HEK293T (cell line): ENCODE data around the gene FAM72D.
"Not testable (repeated sequence)": the region's sequence is repeated elsewhere in the genome, so short reads cannot be mapped to it uniquely, and the experiment has no call there.

Experiments used
- CTCF ChIA-PET: fragments of 350-600 bp; formaldehyde crosslinking; extraction: SDS; loops from one replicate; lab custom pipeline; 2021; ENCODE audit warnings: antibody characterized with exemption, inconsistent platforms; lab: Yijun Ruan, JAX
- POLR2A ChIA-PET: fragments of 350-600 bp; formaldehyde crosslinking; extraction: SDS; loops from one replicate; lab custom pipeline; 2020; ENCODE audit warnings: antibody characterized with exemption, inconsistent platforms; lab: Yijun Ruan, JAX
- DNase-seq: peaks from one replicate; pipeline ENCODE4 v3.0.0; 2012; ENCODE audit warnings: mixed read lengths; ENCODE audit errors: extremely low spot score

FAM72D gene

GRCh38 chr1:145079737-145080136 lies 16.0 kb upstream of the FAM72D start:
- CTCF ChIA-PET, DNase-seq, POLR2A ChIA-PET: not testable (repeated sequence)

GRCh38 chr1:145080193-145080592 lies 15.6 kb upstream of the FAM72D start:
- CTCF ChIA-PET, POLR2A ChIA-PET, DNase-seq: not testable (repeated sequence)

GRCh38 chr1:145082483-145083255 lies 13.1 kb upstream of the FAM72D start:
- DNase-seq, POLR2A ChIA-PET, CTCF ChIA-PET: not testable (repeated sequence)

DNA sequence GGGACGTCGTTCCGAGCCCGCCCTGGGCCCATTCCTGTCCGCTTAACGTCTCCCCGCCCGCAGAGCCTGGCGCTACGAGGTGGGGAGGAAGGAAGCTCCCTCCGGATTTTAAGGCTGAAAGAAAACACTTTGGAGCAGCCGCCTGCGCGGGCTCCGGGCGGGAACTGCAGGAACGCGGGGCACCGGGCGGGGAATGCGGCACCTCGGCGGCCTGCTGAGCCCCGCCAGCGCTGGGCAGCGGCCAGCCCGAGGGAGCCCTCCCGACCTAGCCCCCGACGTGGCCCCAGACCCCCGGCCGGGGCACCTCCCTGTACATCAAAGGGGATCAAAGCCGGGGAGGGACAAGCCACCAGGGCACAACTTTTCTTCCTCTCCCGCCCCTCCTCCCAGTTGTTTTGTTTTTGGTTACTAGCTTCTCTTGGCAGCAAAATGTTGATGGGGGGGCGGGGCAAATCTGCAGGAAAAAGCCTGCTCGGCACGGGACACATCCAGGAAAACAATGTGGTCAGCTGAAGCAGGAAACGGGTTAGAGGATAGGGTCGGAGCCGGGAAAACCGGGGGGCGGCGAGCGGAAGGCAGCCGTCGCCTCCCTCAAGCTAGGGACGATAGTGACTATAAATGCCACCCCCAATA lies 2.1 kb upstream of the FAM72D start:
- CTCF ChIA-PET, DNase-seq, POLR2A ChIA-PET: not testable (repeated sequence)

DNA sequence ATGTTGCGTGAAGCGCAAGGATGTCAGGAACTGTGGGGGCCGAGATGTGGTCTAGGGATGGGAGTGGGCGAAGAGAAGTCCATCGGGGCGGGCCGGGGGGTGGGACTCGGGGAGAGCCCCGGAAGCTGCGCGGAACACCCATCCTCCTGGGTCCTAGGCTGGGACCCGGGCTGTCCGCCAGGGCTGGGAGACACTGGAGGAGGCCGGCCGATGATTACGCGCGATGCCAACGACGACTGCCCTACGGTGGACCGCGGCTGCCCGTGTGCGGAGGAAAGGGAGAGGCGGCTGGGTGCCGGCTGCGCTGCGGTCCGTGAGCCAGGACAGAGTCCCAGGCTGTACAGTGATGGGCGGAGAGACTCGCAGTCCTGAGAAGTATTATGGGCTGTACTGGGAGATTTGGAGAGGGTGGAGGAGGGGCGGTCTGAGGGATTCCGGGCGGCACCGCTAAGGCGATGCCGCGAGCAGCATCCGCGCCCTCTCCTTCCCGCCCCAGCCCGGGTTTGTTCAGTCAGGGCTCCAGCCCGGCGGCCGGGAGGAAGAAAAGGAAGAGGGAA lies 1.0 kb upstream of the FAM72D start:
- DNase-seq, CTCF ChIA-PET, POLR2A ChIA-PET: not testable (repeated sequence)

DNA sequence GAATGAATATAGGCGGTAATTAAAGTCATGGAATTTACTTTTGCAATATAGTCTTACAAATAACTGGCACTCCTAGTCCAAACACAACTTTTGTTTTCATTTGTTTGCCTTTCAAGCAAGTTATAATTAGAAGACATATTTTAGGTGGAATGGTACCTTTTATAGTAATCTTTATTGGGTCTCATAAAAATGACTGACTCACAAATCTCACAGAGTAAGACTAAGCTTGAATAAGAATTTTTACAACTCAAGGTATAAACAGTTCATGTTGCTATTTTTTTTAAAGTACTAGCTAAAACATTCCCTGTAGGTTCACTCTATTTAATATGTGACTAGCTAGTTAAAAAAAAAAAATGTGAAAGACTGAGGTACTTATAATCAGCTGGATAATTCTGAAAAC lies 6.0 kb downstream of the FAM72D start:
- DNase-seq, CTCF ChIA-PET, POLR2A ChIA-PET: not testable (repeated sequence)

DNA sequence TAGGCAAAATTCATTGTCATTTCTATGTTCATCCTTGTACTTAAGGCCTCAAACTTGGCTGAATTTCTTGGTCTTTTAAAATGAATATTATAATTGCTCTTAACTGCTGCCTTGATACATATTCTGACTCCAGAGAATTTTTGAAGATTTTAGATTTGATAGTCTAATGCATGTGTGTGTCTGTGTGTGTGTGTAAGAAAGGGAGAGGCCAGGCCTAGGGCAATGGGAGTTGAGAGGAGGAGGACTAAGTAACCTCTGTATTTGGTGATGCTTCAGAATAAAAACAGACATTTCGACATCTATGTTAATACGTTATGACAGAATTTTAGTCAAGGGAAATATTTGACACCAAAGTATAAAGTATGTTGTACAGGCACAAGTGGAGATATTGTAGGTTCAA lies 7.5 kb downstream of the FAM72D start:
- CTCF ChIA-PET, POLR2A ChIA-PET, DNase-seq: not testable (repeated sequence)

DNA sequence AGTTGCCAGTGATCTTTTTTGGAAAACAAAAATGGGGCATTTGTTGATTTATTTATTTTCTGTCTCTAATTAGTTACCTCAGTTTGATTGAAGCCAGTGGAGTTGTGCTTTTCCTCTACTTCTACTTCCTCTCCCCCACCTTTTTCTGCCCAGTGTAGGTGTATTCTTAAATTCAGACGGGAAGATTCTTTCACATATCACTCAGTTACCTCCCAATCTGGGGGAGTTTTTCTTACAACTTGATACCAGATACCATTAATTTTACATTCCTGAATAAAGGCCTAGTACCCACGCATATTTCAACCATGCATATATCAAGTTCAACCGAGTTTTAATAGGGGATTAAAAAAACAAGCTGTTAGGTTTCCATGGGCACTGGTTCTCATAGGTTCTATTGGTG lies 15.9 kb downstream of the FAM72D start:
- POLR2A ChIA-PET, DNase-seq, CTCF ChIA-PET: not testable (repeated sequence)

DNA sequence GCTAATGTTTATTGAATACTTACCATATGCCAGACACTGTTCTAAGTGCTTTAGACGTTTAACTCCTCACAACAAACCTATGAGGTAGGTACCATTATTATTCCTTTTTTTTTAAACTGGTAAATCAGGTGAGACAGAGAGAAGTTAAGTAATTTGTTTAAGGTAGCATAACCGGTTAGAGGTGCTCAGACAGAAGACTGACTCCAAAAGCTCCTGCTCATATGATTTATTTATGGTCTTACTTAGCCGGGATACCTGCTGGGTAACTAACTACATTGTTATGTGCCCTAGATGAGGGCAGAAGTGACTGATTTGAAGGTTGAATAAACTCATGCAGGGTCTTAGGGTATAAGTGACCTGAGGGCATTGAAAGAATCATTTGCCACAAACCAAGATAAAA lies 16.9 kb downstream of the FAM72D start:
- DNase-seq, CTCF ChIA-PET, POLR2A ChIA-PET: not testable (repeated sequence)

DNA sequence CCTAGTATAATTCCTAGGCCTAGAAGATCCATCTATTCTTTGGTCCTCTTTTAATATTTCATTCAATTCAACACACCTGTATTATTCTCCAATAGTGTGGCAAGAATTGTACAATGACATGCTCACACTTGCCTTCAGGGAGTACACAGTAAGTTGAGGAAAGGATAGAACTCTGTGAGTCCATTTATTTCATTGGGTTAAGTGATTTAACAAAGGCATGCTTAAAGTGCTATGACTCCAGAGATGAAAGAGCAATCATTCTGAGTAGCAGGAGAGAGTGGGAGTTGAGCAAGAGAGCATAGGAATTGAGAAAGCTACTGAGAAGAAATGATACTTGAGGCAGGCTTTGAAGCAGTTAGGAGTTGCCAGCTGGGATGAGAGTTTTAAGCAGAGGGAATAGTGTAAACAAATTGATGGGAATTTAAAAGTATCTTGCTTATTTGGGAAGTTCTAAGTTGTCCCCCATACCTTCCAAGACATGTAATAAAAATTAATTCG lies 18.8 kb downstream of the FAM72D start:
- CTCF ChIA-PET, POLR2A ChIA-PET, DNase-seq: not testable (repeated sequence)

- POLR2A ChIA-PET, CTCF ChIA-PET, DNase-seq: not testable (repeated sequence)
Measured at GRCh38 chr1:145115587-145116493, 20.1 kb downstream of the FAM72D start.

DNA sequence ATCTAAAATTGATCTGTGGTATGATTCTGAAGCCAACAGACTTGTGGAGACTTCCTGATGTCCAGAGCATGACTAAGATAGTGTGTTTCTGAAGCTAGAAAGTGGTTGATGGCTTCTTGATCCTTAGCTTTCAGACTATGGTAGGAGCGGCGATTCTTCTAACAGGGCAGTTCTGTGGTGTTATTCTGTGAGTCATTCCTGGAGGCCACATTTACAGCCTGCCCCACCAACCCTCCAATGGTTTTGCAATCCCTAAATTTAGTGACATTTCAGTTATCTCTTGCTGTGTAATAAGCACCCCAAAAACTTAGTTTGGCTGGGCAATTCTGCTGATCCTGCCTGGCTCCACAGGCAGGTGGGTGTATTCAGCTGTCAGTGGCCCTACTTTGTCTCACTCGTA lies 24.1 kb downstream of the FAM72D start:
- CTCF ChIA-PET, DNase-seq, POLR2A ChIA-PET: not testable (repeated sequence)

DNA sequence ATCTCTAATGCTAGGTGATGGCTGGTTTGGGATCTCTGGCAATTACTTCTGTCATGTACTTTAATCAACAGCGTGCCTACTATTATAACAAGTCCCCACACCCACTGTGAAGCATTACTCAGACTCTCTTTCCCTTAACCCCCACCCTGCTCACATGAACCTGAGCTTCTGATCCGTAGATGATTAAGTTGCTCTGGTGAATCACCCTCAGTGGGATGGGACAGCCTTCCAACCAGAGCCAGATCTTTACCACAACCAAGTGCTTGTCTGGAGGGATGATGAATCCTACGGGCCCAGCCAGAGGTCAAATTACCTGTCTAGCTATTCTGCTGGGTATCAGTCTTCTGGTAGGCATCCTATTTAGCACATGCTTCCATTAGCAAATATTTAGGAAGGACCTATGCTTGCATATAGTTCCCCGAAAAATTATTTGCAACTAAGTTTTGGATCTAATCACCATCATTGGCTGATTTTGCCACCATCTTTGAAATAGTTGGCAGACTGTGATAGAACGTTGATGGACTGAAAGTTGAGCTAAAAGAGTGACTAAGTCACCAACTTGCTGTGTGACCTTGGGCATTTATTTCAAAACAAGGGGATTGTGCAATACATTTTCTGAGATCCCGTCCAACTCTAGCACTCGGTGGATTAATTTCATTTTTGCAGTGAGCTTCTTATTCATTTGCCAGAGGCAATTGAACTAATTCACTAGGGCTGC lies 26.7 kb downstream of the FAM72D start:
- DNase-seq, CTCF ChIA-PET, POLR2A ChIA-PET: not testable (repeated sequence)

GRCh38 chr1:145123062-145123395 lies 27.3 kb downstream of the FAM72D start:
- CTCF ChIA-PET, DNase-seq, POLR2A ChIA-PET: not testable (repeated sequence)

- CTCF ChIA-PET, DNase-seq, POLR2A ChIA-PET: not testable (repeated sequence)
Measured at GRCh38 chr1:145123992-145124641, 28.3 kb downstream of the FAM72D start.

DNA sequence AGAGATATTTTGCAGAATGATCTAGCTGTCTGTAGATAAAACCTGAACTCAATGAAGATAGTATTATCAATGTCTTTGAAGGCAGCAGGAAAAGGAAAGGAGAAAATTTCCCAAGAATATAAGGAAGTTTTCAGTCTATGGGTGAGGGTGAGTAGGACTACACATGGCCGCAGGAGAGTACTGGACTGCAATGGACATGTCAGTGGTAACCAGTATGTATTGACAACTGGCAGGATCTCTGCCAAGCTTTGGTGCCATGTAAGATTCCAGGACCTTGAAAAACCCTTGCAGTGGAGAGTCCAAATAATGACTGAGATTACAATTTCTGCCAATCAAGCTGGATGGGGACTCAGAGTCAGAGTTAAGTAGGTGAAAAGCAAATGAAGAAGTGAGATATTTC lies 29.3 kb downstream of the FAM72D start:
- DNase-seq, POLR2A ChIA-PET, CTCF ChIA-PET: not testable (repeated sequence)

GRCh38 chr1:145127144-145127543 lies 31.4 kb downstream of the FAM72D start:
- CTCF ChIA-PET, DNase-seq, POLR2A ChIA-PET: not testable (repeated sequence)
